Stimulated activated naive CD4-positive, alpha-beta T cell (primary cell): Measurements from ENCODE around the gene JPH2.

Experiments
- DNase-seq, 6 experiments: peaks; one replicate each; lab custom pipeline; 2025; lab: John Stamatoyannopoulos, UW

The JPH2 gene

DNA sequence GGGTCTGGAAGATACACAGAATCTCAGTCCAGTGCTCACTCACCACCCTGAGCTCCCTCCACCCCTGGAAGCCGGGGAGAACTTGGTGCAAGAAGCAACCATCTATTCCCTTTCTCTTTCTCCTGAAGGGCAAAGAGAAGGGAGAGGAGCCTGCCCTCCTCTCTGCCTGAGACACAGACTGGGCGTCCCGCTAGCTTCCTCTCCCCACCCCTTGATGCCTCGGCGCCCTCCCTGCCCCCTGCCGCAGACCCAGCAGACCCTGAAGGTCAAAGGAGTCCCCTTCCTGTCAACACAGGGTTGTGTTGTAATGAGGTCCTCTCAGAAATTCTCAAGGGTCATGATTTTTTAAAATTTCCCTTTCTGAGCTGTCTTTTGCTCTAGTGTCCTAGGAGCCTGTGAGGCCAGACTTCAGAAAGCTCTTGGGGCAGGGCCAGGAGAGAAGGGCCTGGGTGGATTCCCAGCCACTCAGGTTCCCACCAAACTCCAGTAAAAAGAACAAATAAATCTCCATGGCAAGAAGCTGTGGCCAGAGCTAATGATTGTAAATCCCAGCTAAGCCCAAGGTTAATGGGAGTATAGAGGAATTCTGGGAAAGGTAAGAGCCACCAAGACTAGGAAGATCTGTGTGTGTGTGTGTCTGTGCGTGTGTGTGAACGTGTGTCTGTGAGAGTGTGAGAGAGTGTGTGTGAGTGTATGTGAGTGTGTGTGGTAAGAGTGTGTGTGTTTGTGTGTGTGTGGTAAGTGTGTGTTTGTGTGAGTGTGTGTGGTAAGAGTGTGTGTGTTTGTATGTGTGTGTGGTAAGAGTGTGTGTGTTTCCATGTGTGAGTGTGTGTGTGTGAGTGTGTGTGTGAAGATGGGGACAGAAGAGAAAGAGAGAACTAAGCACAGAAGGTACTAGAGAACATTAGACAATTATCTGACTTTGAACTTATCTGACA, 1.1 kb upstream of the JPH2 start:
- no peak for DNase-seq

GRCh38 chr20:44186674-44187053, 324 bp downstream of the JPH2 start:
- no peak for DNase-seq

- no peak for DNase-seq
Measured at GRCh38 chr20:44186201-44186600, 787 bp downstream of the JPH2 start.

GRCh38 chr20:44185574-44185973, 1.4 kb downstream of the JPH2 start:
- no peak for DNase-seq

GRCh38 chr20:44183282-44183681, 3.7 kb downstream of the JPH2 start:
- DNase-seq: no peak

DNA sequence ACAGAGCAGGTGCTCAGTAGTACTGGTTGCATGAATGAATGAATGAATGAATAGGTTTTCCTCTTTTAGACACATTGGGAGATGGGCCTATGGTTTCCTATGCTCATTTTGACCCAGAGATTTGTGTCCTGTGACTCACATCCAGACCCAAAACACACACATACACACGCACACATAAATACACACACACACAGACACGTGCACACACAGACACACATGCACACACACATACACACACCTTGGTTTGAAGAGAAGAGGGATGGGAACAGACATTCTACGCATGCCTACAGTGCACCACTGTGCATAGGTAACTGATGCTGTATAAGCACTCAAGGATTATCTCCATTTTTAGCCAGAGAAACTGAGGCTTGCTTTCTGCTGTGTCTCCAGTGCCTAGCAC, 4.1 kb downstream of the JPH2 start:
- DNase-seq: no peak

- no peak for DNase-seq
Measured at GRCh38 chr20:44182135-44182765, 4.7 kb downstream of the JPH2 start.

DNA sequence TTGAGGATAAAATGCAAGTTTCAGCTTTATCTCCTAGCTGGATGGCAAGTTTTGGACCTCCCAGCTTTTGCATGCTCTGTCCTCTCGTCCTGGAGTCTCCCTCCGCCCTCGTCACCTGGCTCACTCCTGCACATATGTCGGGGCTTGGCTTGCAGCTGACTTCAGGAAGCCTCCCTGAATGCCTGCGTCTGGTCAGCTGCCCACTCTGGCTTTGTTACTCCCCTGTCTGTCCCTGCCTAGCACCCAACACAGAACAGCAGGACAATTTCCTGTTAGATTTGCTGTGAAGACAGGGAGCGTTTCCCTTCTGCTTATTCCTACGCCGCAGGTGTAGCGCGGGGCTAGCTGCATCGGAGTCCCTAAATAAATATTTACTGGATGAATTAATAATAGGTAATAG, 5.4 kb downstream of the JPH2 start:
- no peak for DNase-seq

- DNase-seq: no peak
Measured at GRCh38 chr20:44180814-44181213, 6.2 kb downstream of the JPH2 start.

DNA sequence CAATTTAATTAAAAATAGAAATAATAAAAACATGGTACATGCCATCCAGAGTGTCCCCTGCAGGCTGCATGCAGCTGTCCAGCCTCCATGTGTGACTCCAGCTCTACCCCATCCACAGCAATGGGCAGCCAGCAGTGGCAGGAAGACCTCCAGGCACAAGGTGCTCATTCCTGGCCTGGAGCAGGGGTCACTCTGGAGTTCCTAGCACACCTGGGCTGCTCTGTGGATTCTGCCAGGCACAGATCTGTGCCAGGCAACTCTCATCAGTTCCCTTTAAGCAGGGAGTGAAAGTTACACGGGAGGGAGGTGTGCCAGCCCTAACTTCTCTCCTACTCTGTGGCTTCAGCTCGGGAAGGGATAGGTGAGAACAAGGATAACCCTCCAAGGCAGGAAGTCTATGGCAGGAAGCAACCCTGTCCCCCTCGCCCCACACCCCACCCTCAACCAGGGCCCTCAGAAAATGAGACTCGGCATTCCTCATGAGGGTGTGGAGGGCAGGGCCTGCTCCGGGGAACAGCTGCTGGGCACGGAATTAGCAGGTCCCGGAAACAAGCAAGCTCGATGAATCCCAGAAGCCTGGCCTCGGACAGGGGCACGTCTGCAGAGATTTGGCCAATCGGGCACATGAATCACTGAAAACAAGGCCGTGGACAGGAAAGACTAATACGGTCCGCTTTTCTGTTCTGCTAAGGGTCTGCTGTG, 10.0 kb downstream of the JPH2 start:
- no peak for DNase-seq

- DNase-seq: no peak
Measured at GRCh38 chr20:44174996-44175765, 11.8 kb downstream of the JPH2 start.

- DNase-seq: no peak
Measured at GRCh38 chr20:44173846-44174245, 13.1 kb downstream of the JPH2 start.

DNA sequence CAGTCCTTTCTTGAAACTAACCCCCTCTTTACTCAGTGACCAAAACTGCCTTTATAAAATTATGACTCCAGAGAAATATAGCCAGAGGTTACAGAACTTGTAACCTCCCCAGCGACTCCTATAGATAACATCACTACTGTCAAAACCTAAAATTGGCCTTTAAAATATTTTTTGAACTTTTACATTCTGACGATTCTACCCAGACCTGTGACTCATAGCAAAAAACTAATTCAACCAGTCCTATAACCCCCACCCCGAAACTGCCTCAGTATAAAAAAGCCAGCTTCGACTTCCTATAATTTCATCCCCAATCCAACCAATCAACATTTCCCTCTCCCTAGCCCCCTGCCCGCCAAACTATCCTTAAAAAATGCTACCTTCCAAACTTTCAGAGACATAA, 13.9 kb downstream of the JPH2 start:
- no peak for DNase-seq

- no peak for DNase-seq
Measured at GRCh38 chr20:44172572-44172950, 14.4 kb downstream of the JPH2 start.

DNA sequence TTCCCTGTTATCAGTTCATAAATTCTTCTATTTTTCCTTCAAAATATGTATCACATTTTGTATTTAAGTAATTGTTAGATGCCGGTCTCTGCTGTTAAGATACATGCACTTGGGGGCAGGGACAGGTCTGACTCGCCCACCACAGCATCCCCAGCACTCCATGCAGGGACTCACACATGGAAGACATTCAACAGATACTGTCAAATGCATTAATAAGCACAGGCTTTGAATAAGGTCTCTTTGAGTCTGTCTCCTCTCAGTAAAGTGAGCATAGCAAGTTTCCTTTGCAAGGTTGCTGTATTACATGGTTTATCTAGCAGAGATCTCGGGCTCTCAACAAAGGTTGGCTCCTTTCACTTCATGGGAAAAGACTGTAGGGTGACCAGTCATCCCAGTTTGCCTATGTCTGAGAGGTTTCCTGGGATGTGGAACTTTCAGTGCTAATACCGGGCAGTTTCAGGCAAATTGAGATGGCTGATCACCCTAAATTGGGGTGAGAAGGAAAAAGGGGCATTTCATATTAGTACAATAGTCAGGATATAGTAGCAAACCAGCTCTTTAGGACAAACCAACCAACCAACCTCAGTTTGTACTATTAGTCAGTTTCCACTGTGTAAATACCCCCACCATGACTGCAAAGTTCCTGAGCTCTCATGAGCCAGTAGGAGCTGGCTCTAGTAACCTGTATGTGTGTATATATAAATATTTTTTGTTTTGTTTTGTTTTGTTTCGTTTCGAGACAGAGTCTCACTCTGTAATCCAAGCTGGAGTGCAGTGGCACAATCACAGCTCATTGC, 15.0 kb downstream of the JPH2 start:
- DNase-seq: no peak

- no peak for DNase-seq
Measured at GRCh38 chr20:44170816-44171410, 16.1 kb downstream of the JPH2 start.

GRCh38 chr20:44167736-44168135, 19.3 kb downstream of the JPH2 start:
- no peak for DNase-seq

DNA sequence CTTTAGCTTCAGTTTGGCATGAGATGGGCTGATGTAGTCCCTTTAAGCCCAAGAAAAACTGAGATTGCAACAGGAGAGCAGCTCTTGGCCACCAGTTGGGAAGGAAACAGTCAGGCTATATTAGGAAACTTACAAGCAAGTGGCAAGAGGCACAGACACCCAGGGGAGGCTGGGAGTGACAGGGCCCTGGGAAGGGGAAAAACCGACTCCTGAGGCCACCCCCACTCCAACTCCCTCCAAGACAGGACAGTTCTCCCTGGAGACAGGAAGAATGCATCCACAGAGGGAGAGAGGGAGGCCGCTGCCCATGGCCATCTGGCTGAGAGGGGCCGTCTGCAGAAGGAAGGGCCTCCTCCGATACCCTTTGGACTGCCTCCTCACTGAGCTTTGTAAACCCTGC, 20.5 kb downstream of the JPH2 start:
- no peak for DNase-seq

- no peak for DNase-seq
Measured at GRCh38 chr20:44166008-44166407, 21.0 kb downstream of the JPH2 start.

DNA sequence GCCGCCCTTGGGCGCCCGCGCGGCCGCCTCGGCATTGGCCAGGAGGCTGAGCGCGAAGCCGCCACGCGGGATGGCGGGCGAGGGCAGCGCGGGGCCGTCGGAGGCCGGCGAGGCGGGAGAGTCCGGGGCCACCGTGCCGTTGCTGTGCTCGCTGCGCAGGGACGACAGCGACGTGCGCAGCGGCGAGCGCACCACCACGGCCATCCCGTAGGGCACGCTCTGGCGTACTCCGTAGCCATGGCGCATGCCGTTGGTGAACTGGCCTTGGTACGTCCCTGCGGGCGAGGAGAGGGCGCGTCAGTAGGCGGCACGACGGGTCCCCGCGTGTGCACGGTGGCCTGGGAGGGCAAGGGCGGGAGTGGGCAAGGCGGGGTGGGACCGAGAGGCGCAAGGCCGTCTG, 26.9 kb downstream of the JPH2 start:
- DNase-seq: no peak

- no peak for DNase-seq
Measured at GRCh38 chr20:44159711-44160110, 27.3 kb downstream of the JPH2 start.
